Stimulated activated CD8-positive, alpha-beta memory T cell treated with anti-CD3 and anti-CD28 coated beads, Interleukin-15, amount 100 ng/mL, for 4 hours (primary cell): ENCODE measurements around the gene SYT15.
"Not testable (repeated sequence)": the region's sequence is repeated elsewhere in the genome, so short reads cannot be mapped to it uniquely, and the experiment has no call there.

Experiments used
- DNase-seq, 2 donors: peaks; one replicate each; pipeline ENCODE4 v3.0.0-alpha.2; 2020; ENCODE audit warnings: low read depth in 2 of 2

Gene SYT15

DNA sequence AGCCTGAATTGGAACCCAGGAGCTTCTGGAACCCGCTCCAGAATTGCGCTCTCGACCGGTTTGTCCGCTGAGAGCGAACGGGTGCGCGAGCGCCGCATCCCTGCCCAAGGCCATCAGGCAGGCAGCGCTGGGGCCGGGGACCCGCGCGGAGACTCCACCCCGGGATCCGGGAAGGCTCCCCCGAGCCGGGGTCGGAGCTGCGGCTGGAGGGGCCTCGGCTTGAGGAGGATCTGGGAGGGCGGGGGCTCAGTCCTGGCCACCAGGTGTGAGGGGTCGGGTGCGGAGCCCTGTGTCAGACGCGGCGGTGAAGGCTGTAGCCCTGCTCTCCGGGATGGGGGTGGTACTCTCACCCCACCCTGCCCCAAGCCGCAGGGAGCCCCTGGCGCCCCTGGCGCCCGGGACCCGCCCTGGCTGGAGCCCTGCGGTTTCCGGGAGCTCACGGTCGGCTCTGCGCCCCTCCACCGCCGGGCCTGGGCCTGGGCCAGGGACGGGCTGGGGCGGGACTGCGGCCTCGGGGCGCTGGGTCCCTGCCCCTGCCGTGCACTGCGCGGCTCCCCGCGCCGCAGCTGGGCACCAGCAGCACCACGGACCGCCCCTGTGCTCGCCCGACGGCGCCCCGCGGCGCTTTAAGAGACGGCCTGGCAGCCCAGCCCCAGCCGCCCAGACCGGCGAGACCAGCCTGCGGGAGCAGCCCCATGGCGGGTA is at the start of gene SYT15:
Gene SYT15 (plus strand): TSS at position 655 of the 705 bp plus-strand sequence. CDS start 41 bp downstream, at position 696.
- DNase-seq, result not testable (repeated sequence)

DNA sequence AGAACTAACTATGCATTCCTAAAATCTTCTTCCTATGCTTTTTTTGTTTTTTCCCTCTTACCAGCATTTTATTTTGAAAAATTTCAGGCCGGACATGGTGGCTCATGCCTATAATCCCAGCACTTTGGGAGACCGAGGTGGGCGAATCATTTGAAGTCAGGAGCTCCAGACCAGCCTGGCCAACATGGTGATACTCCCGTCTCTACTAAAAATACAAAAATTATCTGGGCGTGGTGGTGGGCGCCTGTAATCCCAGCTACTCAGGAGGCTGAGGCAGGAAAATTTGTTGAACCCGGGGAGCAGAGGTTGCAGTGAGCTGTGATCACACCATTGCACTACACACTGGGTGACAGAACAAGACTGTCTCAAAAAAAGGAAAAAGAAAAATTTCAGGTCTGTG is 49.2 kb upstream of the SYT15 start:
- not testable (repeated sequence) for DNase-seq

- no peak for DNase-seq
Measured at GRCh38 chr10:46530249-46531186, 48.4 kb upstream of the SYT15 start.

DNA sequence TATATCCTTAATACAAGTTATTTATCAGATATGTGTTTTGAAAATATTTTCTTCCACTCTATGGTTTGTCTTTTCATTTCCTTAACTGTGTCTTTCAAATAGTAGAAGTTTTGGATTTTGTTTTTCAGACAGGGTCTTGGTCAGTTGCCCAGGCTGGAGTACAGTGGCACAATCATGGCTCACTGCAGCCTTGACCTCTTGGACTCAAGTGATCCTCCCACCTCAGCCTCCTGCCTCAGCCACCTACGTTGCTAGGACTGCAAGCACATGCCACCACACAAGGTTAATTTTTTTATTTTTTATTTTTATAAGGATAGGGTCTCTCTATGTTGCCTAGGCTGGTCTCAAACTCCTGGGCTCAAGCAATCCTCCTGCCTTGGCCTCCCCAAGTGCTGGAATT is 46.7 kb upstream of the SYT15 start:
- DNase-seq, result not testable (repeated sequence)

DNA sequence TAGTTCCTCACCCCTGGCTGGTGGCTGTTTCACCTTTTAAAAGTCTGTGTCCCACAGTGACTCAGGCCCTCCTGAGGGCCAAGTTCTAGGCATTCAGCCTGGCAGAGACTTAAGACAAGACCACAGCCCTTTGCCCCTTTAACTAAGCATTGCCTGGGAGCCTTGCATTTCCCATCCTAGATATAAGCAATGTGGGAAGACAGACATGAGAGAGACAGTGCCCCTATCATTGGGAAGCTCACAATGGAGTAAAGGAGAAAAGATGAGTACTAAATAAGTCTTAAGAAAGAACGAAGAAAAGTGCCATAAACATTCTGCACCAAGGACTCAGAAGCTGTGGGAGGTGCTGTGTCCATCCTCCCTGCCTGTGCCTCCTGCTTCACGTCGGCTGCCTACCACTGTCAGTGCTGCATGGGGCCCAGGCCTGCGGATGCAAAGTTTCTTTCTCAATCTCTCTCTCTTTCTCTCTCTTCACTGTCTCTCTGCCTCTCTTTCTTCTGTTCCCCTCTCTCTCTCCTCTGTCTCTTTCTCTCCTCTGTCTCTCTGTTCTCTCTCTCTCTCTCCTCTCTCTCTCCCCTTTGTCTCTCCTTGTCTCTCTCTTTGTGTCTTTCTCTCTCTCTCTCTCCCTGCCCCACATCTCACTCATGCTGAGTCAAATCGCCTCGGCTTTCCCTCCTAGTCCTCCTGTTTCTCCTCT is 44.0 kb upstream of the SYT15 start:
- DNase-seq, result no peak

GRCh38 chr10:46536171-46536570 is 42.8 kb upstream of the SYT15 start:
- DNase-seq, result no peak

GRCh38 chr10:46536781-46537180 is 42.1 kb upstream of the SYT15 start:
- DNase-seq, result no peak

DNA sequence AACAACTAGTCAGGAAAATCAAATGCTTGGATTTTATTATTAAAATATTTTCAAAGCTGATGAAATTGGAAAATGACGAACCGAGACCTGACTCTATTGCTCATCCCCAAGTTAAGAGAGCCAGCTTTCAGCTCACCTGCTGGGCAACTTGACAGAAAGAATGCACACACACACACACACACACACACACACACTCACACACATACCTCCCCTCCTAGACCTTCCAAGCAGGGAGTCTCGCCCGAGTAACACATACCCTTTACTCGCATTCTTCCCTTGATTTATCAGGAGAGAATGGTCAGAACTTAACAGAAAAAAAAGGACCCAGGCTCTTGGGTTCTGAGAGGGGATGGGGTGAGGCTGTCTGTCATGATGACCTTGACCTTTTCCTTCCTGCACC is 41.6 kb upstream of the SYT15 start:
- DNase-seq, result no peak

DNA sequence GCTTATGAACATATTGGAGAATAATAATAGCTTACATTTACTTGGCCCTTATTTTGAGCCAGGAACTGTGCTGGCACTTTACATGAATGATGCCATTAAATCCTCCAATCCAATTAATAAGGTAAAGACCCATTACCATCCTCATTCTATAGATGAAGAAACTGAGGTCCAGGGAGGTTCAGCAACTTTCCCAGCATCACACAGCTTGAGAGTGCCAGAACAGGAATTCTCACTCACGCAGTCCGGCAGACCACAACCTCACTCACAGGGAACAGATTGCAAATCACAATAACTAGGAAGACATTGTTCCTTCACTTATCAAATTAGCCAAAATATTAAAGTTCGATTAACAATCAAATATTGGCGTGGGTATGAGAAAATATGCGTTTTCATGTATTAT is 40.8 kb upstream of the SYT15 start:
- DNase-seq, result no peak

- DNase-seq, result no peak
Measured at GRCh38 chr10:46538717-46539426, 40.1 kb upstream of the SYT15 start.

DNA sequence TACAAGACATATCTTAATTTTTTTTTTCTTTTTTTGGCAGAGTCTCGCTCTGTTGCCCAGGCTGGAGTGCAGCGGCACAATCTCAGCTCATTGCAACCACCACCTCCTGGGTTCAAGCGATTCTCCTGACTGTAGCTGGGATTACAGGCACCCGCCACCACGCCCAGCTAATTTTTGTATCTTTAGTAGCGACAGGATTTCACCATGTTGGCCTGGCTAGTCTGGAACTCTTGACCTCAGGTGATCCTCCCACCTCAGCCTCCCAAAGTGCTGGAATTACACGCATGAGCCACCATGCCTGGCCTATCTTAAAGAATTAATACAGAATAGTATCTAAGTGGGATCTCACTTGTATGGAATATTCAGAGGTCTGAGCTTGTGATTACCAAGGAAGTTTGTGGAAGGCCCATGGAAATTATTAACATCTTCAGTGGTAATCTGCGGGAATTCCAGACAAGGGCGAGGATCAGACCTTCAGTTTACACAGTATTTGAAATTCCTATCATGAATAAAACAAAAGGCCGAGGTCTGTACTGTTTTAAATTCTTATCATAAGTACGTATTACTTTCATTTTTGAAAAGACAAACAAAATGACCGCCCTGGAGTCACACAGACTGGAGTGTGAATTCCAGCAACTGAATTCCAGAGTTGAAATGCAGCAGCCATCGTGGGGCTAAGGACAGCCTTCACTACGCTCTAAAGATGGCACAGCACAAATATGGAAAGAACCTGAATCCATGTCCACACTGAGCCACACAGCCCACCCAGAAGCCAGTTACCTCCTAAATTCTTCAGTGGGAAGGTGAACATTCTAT is 39.1 kb upstream of the SYT15 start:
- no peak for DNase-seq

DNA sequence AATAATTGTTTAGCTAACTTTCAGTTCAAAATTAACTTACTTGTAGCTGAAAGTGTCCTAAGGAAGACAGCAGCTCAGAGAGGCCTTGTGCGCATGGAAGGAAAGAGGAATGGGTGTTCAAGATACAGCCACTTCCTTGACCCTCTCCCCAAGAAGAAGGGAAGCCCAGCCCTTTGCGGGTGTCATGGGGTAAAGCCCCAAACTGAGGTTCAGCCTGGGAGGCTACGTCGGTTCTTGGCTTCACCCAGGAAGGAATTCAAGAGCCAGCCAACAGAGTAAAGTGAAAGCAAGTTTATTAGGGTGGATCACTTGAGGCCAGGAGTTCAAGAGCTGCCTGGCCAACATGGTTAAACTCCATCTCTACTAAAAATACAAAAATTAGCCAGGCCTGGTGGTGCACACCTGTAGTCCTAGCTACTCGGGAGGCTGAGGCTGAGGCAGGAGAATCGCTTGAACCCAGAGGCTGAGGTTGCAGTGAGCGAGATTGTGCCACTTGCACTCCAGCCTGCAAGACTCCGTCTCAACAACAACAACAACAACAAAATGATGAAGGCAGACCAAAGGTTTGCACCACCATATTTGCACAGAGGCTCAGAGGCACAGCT is 38.4 kb upstream of the SYT15 start:
- no peak for DNase-seq

- no peak for DNase-seq
Measured at GRCh38 chr10:46541017-46541661, 37.8 kb upstream of the SYT15 start.

DNA sequence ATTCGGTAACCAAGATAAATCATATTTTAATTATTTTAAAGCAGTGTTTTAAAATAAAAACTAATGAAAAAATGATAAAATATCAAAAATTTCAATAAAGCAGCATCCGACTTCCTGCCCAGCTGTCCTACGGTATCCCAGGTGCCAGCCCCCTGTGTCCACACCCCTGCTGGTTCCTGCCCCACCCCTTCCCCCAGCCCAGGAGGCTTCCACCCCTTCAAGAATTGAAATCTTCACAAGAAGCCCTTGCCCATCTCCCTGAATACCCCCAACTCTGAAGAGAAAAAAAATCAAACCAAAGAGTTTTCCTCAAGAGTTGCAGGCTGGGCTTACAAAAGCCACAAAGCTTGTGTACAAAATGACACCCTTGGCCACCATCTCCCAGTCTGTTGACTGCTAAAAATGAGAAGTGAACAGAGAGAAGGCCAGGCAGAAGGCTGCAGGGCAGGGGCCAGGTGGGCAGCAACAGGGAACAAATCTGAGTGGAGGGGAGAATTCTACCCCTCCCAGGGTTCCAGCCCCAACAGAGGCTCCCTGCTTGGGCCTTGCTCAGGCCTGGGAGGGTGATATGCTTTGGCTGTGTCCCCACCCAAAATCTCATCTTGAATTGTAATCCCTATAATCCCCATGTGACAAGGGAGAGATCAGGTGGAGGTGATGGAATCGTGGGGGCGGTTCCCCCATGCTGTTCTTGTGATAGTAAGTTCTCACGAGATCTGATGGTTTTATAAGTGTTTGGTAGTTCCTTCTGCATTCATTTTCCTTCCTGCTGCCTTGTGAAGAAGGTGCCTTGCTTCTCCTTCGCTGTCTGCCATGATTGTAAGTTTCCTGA is 37.0 kb upstream of the SYT15 start:
- DNase-seq, result no peak

DNA sequence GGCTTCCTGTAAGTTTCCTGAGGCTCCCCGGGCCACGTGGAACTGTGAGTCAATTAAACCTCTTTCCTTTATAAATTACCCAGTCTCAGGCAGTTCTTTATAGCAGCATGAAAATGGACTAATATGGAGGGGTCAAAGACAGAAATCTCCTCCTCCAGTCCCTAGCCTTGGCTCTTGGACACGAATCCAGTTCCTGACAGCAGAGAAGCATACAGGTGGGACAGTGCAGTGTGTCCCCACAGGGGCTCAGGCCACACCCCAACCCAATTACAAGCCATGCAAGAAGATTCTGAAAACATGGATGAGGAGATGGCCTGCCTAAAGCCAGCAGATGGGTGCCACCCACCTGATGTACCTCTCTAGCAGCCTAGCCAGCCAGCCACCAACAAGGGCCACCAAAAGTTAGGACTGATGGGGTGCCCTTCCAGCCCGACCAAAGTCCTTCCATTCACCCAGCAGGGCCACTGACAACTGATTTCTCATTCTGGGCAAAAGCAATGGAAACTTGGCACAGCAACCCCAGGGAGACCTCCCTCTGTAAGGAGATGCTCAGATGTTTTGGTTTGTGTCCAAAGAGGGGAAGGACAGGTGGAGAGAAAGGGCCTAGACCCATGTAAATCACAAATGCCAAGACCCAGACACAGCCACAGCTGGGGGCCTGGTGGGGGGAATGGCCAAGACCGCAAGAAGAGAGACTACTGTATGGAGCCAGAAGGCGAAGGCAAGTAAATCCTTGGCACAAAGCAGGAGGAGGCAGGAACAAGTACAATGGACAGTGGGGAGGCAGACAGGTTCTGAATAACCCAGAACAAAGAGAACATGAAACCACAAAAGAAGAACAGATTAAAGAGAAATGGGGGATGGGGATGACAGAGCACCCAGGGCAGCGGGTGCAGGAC is 36.1 kb upstream of the SYT15 start:
- no peak for DNase-seq

DNA sequence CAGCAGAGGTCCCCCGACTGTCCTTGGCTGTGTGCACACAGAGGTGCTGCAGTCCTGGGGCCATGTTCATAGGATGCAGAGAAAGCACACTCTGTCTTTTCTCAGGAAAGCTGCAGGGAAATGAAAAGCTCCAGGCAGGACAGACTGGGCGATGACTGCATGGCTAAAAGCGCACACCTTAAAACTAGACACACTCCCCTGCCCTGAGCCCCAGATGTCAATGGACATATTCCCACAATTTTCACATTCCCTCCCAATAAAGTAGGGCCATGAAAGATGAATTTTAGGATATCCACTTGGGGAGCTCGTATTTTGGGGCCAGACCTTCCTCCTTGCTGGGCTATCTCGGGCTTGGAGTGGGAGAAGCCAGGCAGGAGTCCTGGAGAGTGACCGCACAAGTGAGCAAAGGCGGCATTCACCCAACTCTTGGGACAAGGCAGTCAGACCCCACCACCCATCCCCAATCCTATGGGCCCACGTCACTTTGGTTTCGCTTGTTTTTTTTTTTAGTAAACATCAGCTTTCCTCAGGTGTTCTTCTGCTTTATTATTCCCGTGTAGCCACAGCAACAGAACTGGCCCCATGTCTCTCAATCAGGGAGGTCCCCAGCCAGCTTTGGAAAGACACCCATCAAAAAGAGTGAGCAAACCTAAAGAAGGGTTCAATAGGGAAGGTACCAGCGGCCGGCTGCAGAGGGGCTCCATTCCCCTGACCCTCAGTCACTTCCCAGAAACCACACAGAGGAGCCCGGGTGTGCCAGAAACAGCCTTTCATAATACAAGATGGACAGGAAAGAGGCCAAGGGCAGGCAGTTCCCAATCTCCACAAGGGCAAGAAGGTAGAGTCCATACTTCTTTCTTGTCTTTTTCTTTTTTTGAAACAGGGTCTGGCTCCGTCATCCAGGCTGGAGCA is 35.2 kb upstream of the SYT15 start:
- DNase-seq, result no peak
